Endothelial cell of umbilical vein (primary cell): Measurements from ENCODE around the gene COL26A1. TPM values are rescaled to one million over a fixed set of nuclear protein-coding genes. Genes with fewer than 3 reads are reported as not detected.

Experiments
- BruUV-seq: library from RNA; stranded (reverse); fragments of 400-500 nt; replicated peaks from 2 replicates; lab custom pipeline; 2021; lab: Mats Ljungman, UMichigan
- CTCF ChIA-PET: fragments of 300-600, 350-600 bp; sonication (Branson Sonifier 250); formaldehyde crosslinking; loops from one replicate; lab custom pipeline; 2021; ENCODE audit warnings: antibody characterized with exemption, inconsistent platforms; lab: Charles Lee
- POLR2A ChIA-PET: fragments of 300-600, 350-600 bp; sonication (Branson Sonifier 250); formaldehyde crosslinking; loops from one replicate; lab custom pipeline; 2021; ENCODE audit warnings: antibody characterized with exemption, inconsistent platforms; lab: Charles Lee
- DNase-seq: peaks from one replicate; pipeline ENCODE4 v3.0.0-alpha.2; 2011; ENCODE audit warnings: low read depth, low spot score
- FAIRE-seq: peaks from 2 replicates; lab custom pipeline; 2011; peaks lifted over from hg19 to GRCh38; lab: Jason Lieb, UNC
- H2AFZ ChIP-seq: 2 replicates; pipeline ENCODE4 v1.6.0; 2012; ENCODE audit warnings: low read depth, low read length, control low read depth, inconsistent platforms
- H3K27ac ChIP-seq: 2 replicates; pipeline ENCODE4 v1.5.1; 2011; ENCODE audit warnings: low read depth, mild to moderate bottlenecking, control low read depth, low read length, moderate library complexity; ENCODE audit not compliant: insufficient read depth
- H3K27me3 ChIP-seq, 2 experiments: 2 replicates each; pipeline versions ENCODE4 v1.6.0 to v1.6.1; 2011; ENCODE audit warnings: low read length in 2 of 2, mixed read lengths in 1 of 2; ENCODE audit not compliant: control insufficient read depth in 2 of 2, insufficient read depth in 2 of 2
- H3K36me3 ChIP-seq, 2 experiments: 2 replicates in 1 of 2; 3 replicates in 1 of 2; pipeline ENCODE4 v1.5.1; 2011; ENCODE audit warnings: low read length in 2 of 2, mild to moderate bottlenecking in 1 of 2, moderate library complexity in 1 of 2; ENCODE audit not compliant: control insufficient read depth in 2 of 2, insufficient read depth in 2 of 2; ENCODE audit errors: extremely low read depth in 1 of 2
- H3K4me1 ChIP-seq: 3 replicates; pipeline ENCODE4 v1.5.1; 2011; ENCODE audit warnings: mild to moderate bottlenecking, low read length; ENCODE audit not compliant: control insufficient read depth, insufficient read depth; ENCODE audit errors: extremely low read depth
- H3K4me2 ChIP-seq: 2 replicates; pipeline ENCODE4 v1.6.1; 2011; ENCODE audit warnings: low read length, control low read depth, mixed read lengths; ENCODE audit not compliant: insufficient read depth
- H3K4me3 ChIP-seq, 3 experiments: fragments of 200-600 bp in 1 of 3; sonication (generic), shearing (Covaris generic) in 1 of 3; replicated peaks in 1 of 3; 2 replicates each; pipeline ENCODE4 v1.5.1; 2011 to 2016; ENCODE audit warnings: control low read depth in 3 of 3, low read length in 3 of 3, mild to moderate bottlenecking in 2 of 3, inconsistent platforms in 1 of 3, low read depth in 1 of 3, moderate library complexity in 1 of 3; ENCODE audit not compliant: insufficient read depth in 1 of 3
- H3K79me2 ChIP-seq: 2 replicates; pipeline ENCODE4 v1.6.0; 2012; ENCODE audit warnings: low read length, inconsistent platforms; ENCODE audit not compliant: control insufficient read depth, insufficient read depth
- H3K9ac ChIP-seq: replicated peaks from 2 replicates; pipeline ENCODE3; 2011; ENCODE audit warnings: low read length, control low read depth; ENCODE audit not compliant: insufficient read depth; ENCODE audit errors: extremely low read depth
- H3K9me1 ChIP-seq: replicated peaks from 3 replicates; pipeline ENCODE4 v1.6.0; 2011; ENCODE audit warnings: mild to moderate bottlenecking, low read length; ENCODE audit not compliant: control insufficient read depth, insufficient read depth; ENCODE audit errors: extremely low read depth
- H3K9me3 ChIP-seq: replicated peaks from 2 replicates; pipeline ENCODE4 v1.5.1; 2012; ENCODE audit warnings: low read length, inconsistent platforms; ENCODE audit not compliant: control insufficient read depth, insufficient read depth
- H4K20me1 ChIP-seq: replicated peaks from 2 replicates; pipeline ENCODE3; 2011; ENCODE audit warnings: mild to moderate bottlenecking, low read length; ENCODE audit not compliant: control insufficient read depth, insufficient read depth; ENCODE audit errors: extremely low read depth
- CTCF ChIP-seq, 2 donors: IDR thresholded peaks; 1 replicate in 1 of 2; 2 replicates in 1 of 2; pipeline ENCODE4 v1.5.1; 2011; ENCODE audit warnings: low read length in 2 of 2, mild to moderate bottlenecking in 2 of 2, moderate library complexity in 2 of 2, control low read depth in 1 of 2, inconsistent platforms in 1 of 2, low read depth in 1 of 2; ENCODE audit not compliant: insufficient read depth in 1 of 2; ENCODE audit errors: extremely low read depth in 1 of 2
- EZH2 ChIP-seq: IDR thresholded peaks from 2 replicates; pipeline ENCODE4 v1.6.1; 2012; ENCODE audit warnings: borderline replicate concordance, low read depth, mild to moderate bottlenecking, moderate library complexity, low read length, inconsistent platforms; ENCODE audit not compliant: severe bottlenecking
- FOS ChIP-seq: IDR thresholded peaks from 2 replicates; pipeline ENCODE4 v1.6.1; 2011; ENCODE audit warnings: mild to moderate bottlenecking, low read length, moderate library complexity, borderline replicate concordance; ENCODE audit not compliant: insufficient read depth
- GATA2 ChIP-seq: IDR thresholded peaks from 2 replicates; pipeline ENCODE4 v1.7.0; 2011; ENCODE audit warnings: low read depth, mild to moderate bottlenecking, moderate library complexity, mixed read lengths, low read length; ENCODE audit not compliant: insufficient read length, insufficient read depth
- JUN ChIP-seq: IDR thresholded peaks from 2 replicates; pipeline ENCODE4 v1.6.1; 2011; ENCODE audit warnings: borderline replicate concordance, low read depth; ENCODE audit not compliant: insufficient read length, insufficient read depth
- MAX ChIP-seq: IDR thresholded peaks from 2 replicates; pipeline ENCODE4 v1.6.1; 2011; ENCODE audit not compliant: insufficient read depth, insufficient read length
- MYC ChIP-seq: IDR thresholded peaks from one replicate; pipeline ENCODE4 v1.6.1; 2011; ENCODE audit warnings: mild to moderate bottlenecking, low read depth, low read length
- POLR2A ChIP-seq: IDR thresholded peaks from 2 replicates; pipeline ENCODE4 v1.6.1; 2012; ENCODE audit warnings: low read depth, mild to moderate bottlenecking, control low read depth, low read length
- POLR2AphosphoS5 ChIP-seq: IDR thresholded peaks from 2 replicates; pipeline ENCODE4 v1.6.1; 2012; ENCODE audit warnings: low read depth, mild to moderate bottlenecking, control low read depth, low read length, moderate library complexity; ENCODE audit not compliant: insufficient read depth
- dilution Hi-C: fragments of 300-500 bp; cut with MboI; formaldehyde crosslinking; loops from one replicate; pipeline ENCODE4 v1.15.0; 2019; ENCODE audit warnings: low sequenced_read_pairs; ENCODE audit not compliant: extremely low pct_ligation_motif_present
- intact Hi-C: fragments of 100-400 bp; cut with micrococcal nuclease; formaldehyde crosslinking; loops from one replicate; pipeline ENCODE4 v1.10.0; 2022
- polyA plus RNA-seq, 4 experiments: library from polyadenylated mRNA; depleted of rRNA in 3 of 4; stranded (reverse) in 3 of 4; unstranded in 1 of 4; fragments of >200 nt; gene quantifications; 2 replicates each; pipeline versions ENCODE4 v1.2.1 to v1.2.3, GENCODE V29; 2011 to 2012; ENCODE audit warnings: missing spikeins in 1 of 4
- total RNA-seq: library from RNA; stranded (reverse); gene quantifications from 2 replicates; pipeline ENCODE4 v1.2.3, GENCODE V29; 2021

COL26A1 gene
- total and polyA plus RNA-seq, 2 donors (not counting 3 experiments of a cell fraction or from before 2014, with no cell fraction given): not detected

GRCh38 chr7:101432316-101432715, 69.6 kb downstream of the COL26A1 start:
- H4K20me1 ChIP-seq: no peaks in the 10 kb centered on the region
- dilution Hi-C loops (no loop called here), intact Hi-C loops (no loop called here)
- no peaks in the 10 kb centered on the region for H3K4me1 ChIP-seq
- BruUV-seq: no TSS peak
- H3K27me3 ChIP-seq: peaks cover 0 to 3% of the 10 kb centered on the region in 2 experiments
- no peak for DNase-seq
- no peak overlapping the region for H2AFZ ChIP-seq
- FAIRE-seq: no peak
- H3K79me2 ChIP-seq: no peaks in the 10 kb centered on the region
- H3K4me2 ChIP-seq: no peak overlapping the region
- no peak overlapping the region for H3K4me3 ChIP-seq
- POLR2A ChIA-PET: no interaction called here
- H3K36me3 ChIP-seq: no peaks in the 10 kb centered on the region
- H3K27ac ChIP-seq: no peak overlapping the region
- TF ChIP-seq MYC: no peak
- TF ChIP-seq JUN: no peak
- no peak for TF ChIP-seq MAX
- TF ChIP-seq FOS: no peak
- TF ChIP-seq EZH2: no peak
- no peak for TF ChIP-seq POLR2AphosphoS5
- TF ChIP-seq POLR2A: no peak
- no peak for TF ChIP-seq CTCF (IDR thresholded peaks at IDR 0.05; ENCODE audit: extremely low read depth in 1 of 2, insufficient read depth in 1 of 2, low read depth in 1 of 2, low read length in 2 of 2)
- TF ChIP-seq GATA2: no peak
- no peak overlapping the region for H3K9ac ChIP-seq
- no peaks in the 10 kb centered on the region for H3K9me3 ChIP-seq
- CTCF ChIA-PET: interaction anchor here (2.1 kb wide), 1 partner anchor 8 kb away, joined by 11 read pairs; no protein-coding TSS in a partner anchor
- H3K9me1 ChIP-seq: no peaks in the 10 kb centered on the region
